Measurements from ENCODE around the gene IFI30.

DNA sequence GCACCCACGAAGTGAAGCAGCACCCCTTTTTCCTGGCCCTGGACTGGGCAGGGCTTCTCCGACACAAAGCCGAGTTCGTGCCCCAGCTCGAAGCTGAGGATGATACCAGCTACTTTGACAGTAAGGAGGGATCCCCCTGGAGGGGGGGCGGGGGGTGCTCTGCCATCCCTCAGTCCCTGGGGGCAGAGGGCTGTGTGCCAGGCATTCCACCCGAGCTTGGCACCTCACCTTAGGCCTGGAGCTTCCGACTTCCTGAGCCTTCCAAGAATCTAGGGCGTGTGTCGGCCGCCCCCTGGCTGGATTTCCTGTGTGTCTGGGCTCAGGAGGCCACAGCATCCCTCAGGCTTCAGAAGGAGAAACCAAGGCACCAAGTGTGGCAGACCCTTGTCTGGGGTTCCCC lies 36.4 kb upstream of the IFI30 start:
- TF ChIP-seq POLR2A (IDR thresholded peaks at IDR 0.05): no peak
- TF ChIP-seq, protein P1, sequence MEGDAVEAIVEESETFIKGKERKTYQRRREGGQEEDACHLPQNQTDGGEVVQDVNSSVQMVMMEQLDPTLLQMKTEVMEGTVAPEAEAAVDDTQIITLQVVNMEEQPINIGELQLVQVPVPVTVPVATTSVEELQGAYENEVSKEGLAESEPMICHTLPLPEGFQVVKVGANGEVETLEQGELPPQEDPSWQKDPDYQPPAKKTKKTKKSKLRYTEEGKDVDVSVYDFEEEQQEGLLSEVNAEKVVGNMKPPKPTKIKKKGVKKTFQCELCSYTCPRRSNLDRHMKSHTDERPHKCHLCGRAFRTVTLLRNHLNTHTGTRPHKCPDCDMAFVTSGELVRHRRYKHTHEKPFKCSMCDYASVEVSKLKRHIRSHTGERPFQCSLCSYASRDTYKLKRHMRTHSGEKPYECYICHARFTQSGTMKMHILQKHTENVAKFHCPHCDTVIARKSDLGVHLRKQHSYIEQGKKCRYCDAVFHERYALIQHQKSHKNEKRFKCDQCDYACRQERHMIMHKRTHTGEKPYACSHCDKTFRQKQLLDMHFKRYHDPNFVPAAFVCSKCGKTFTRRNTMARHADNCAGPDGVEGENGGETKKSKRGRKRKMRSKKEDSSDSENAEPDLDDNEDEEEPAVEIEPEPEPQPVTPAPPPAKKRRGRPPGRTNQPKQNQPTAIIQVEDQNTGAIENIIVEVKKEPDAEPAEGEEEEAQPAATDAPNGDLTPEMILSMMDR (IDR thresholded peaks at IDR 0.05): no peak
